CD4-positive, alpha-beta memory T cell (primary cell): Measurements from ENCODE around the gene ATP2A1. TPM values are rescaled to one million over a fixed set of nuclear protein-coding genes. Genes with fewer than 3 reads are reported as not detected.

Experiments used
- CTCF ChIA-PET: fragments of 350-600 bp; sonication (Branson Sonifier 250); formaldehyde crosslinking; loops from one replicate; lab custom pipeline; 2021; ENCODE audit warnings: inconsistent platforms; ENCODE audit not compliant: partially characterized antibody; lab: Charles Lee
- POLR2A ChIA-PET: fragments of 350-600 bp; sonication (Branson Sonifier 250); formaldehyde crosslinking; loops from one replicate; lab custom pipeline; 2021; ENCODE audit not compliant: partially characterized antibody; lab: Charles Lee
- DNase-seq, 5 donors: peaks; one replicate each; pipeline versions ENCODE4 v3.0.0 to v3.0.0-alpha.2; 2020 to 2022; ENCODE audit warnings: mixed read lengths in 1 of 5
- H3K27ac ChIP-seq: one replicate; pipeline ENCODE4 v1.7.0; 2013; ENCODE audit warnings: low read depth, low read length
- H3K27me3 ChIP-seq: 2 replicates; pipeline ENCODE4 v1.7.0; 2013; ENCODE audit warnings: mild to moderate bottlenecking, low read length, moderate library complexity; ENCODE audit not compliant: insufficient read depth
- H3K36me3 ChIP-seq: 2 replicates; pipeline ENCODE4 v1.7.0; 2013; ENCODE audit warnings: mild to moderate bottlenecking, low read length, moderate library complexity; ENCODE audit not compliant: insufficient read depth
- H3K4me1 ChIP-seq: 2 replicates; pipeline ENCODE4 v1.7.0; 2013; ENCODE audit warnings: mild to moderate bottlenecking, low read length, moderate library complexity; ENCODE audit not compliant: insufficient read depth
- H3K4me3 ChIP-seq, 2 donors: one replicate each; pipeline ENCODE4 v1.7.0; 2013; ENCODE audit warnings: low read length in 2 of 2, mild to moderate bottlenecking in 1 of 2
- H3K9me3 ChIP-seq, 2 donors: one replicate each; pipeline ENCODE4 v1.7.0; 2013; ENCODE audit warnings: low read length in 2 of 2, control low read depth in 1 of 2; ENCODE audit not compliant: control insufficient read depth in 1 of 2
- H3K27ac Mint-ChIP-seq, 7 donors: one replicate each; pipeline ENCODE4 v1.8.0; 2020 to 2021; ENCODE audit warnings: mixed read lengths in 7 of 7, mild to moderate bottlenecking in 6 of 7, inconsistent platforms in 3 of 7, moderate library complexity in 3 of 7
- H3K27me3 Mint-ChIP-seq, 2 donors: one replicate each; pipeline ENCODE4 v1.8.0; 2020 to 2021; ENCODE audit warnings: mixed read lengths in 2 of 2
- H3K36me3 Mint-ChIP-seq, 2 donors: one replicate each; pipeline ENCODE4 v1.8.0; 2020 to 2021; ENCODE audit warnings: mixed read lengths in 2 of 2, inconsistent platforms in 1 of 2, mild to moderate bottlenecking in 1 of 2
- H3K4me1 Mint-ChIP-seq, 4 donors: one replicate each; pipeline ENCODE4 v1.8.0; 2020 to 2021; ENCODE audit warnings: mixed read lengths in 4 of 4, mild to moderate bottlenecking in 1 of 4
- H3K4me3 Mint-ChIP-seq, 8 donors: one replicate each; pipeline ENCODE4 v1.8.0; 2020 to 2021; ENCODE audit warnings: mixed read lengths in 8 of 8, mild to moderate bottlenecking in 7 of 8, moderate library complexity in 6 of 8, inconsistent platforms in 3 of 8
- H3K9me3 Mint-ChIP-seq, 8 donors: one replicate each; pipeline ENCODE4 v1.8.0; 2020 to 2021; ENCODE audit warnings: mixed read lengths in 8 of 8, mild to moderate bottlenecking in 5 of 8, inconsistent platforms in 3 of 8, moderate library complexity in 1 of 8
- intact Hi-C: fragments of 100-400 bp; cut with micrococcal nuclease; formaldehyde crosslinking; loops from one replicate; pipeline ENCODE4 v1.15.1; 2023
- polyA plus RNA-seq, 2 donors: library from polyadenylated mRNA; unstranded; fragments of 300-500 nt; fragmentation: Illumina TruSeq; gene quantifications; one replicate each; pipeline ENCODE4 v1.2.3, GENCODE V29; 2021
- total RNA-seq, 2 experiments: library from RNA; stranded (reverse); gene quantifications; one replicate each; pipeline ENCODE4 v1.2.3, GENCODE V29; 2021

The ATP2A1 gene
- total and polyA plus RNA-seq, 4 experiments from 2014 or later: 0.67 to 0.94 TPM; not detected in 2

GRCh38 chr16:28875134-28876018 is 2.9 kb upstream of the ATP2A1 start:
- no peak overlapping the region for H3K27ac ChIP-seq
- peaks cover 3% of the 10 kb centered on the region for H3K36me3 ChIP-seq
- no peak overlapping the region for H3K4me3 ChIP-seq
- Mint-ChIP-seq H3K36me3 (peaks cover 1 to 15% of the 10 kb centered on the region in 2 donors), H3K27me3 (no peaks in the 10 kb centered on the region), H3K9me3 (no peaks in the 10 kb centered on the region), H3K27ac (no peak overlapping the region), H3K4me1 (peaks cover 2 to 12% (median 7%) of the 10 kb centered on the region in 4 donors), H3K4me3 (no peak overlapping the region)
- no peaks in the 10 kb centered on the region for H3K27me3 ChIP-seq
- intact Hi-C loops: no loop called here
- peaks cover 10% of the 10 kb centered on the region for H3K4me1 ChIP-seq
- DNase-seq: no peak
- H3K9me3 ChIP-seq: no peaks in the 10 kb centered on the region
- ChIA-PET CTCF (interaction anchor here (1.1 to 7.7 kb wide), 3 partner anchors 10 to 68 kb away, joined by 3 to 65 read pairs (median 3); no protein-coding TSS in a partner anchor), POLR2A (interaction anchor here (1.6 to 4.4 kb wide), 2 partner anchors 13 to 49 kb away, joined by 3 to 27 read pairs; partner anchors contain the start of gene SH2B1)

GRCh38 chr16:28876019-28876659 is 2.1 kb upstream of the ATP2A1 start:
- no peaks in the 10 kb centered on the region for H3K9me3 Mint-ChIP-seq
- peaks cover 0 to 9% of the 10 kb centered on the region in 2 donors for H3K36me3 Mint-ChIP-seq
- no peak overlapping the region for H3K27ac Mint-ChIP-seq
- Histone ChIP-seq H3K27me3 (no peaks in the 10 kb centered on the region), H3K4me1 (peaks cover 13% of the 10 kb centered on the region), H3K9me3 (no peaks in the 10 kb centered on the region), H3K4me3 (no peak overlapping the region), H3K36me3 (peaks cover 3% of the 10 kb centered on the region), H3K27ac (no peak overlapping the region)
- ChIA-PET POLR2A (interaction anchor here (4.4 kb wide), 1 partner anchor 13 kb away, joined by 27 read pairs; the partner anchor contains the start of gene SH2B1), CTCF (interaction anchor here (1.4 to 7.7 kb wide), 2 partner anchors 31 to 67 kb away, joined by 3 to 65 read pairs; no protein-coding TSS in a partner anchor)
- no peak overlapping the region for H3K4me3 Mint-ChIP-seq
- intact Hi-C loops: no loop called here
- DNase-seq: no peak
- H3K4me1 Mint-ChIP-seq: peaks cover 3 to 17% (median 10%) of the 10 kb centered on the region in 4 donors
- H3K27me3 Mint-ChIP-seq: peaks cover 0 to 2% of the 10 kb centered on the region in 2 donors

- DNase-seq: no peak
- Histone ChIP-seq H3K9me3 (no peaks in the 10 kb centered on the region), H3K4me1 (peaks cover 13% of the 10 kb centered on the region), H3K4me3 (no peak overlapping the region), H3K27ac (no peak overlapping the region), H3K27me3 (no peaks in the 10 kb centered on the region), H3K36me3 (peaks cover 3% of the 10 kb centered on the region)
- ChIA-PET POLR2A (no interaction called here), CTCF (no interaction called here)
- Mint-ChIP-seq H3K9me3 (peaks cover 0 to under 1% (median 0%) of the 10 kb centered on the region in 8 donors), H3K4me1 (peaks cover 3 to 18% (median 11%) of the 10 kb centered on the region in 4 donors), H3K36me3 (peaks cover 0 to 9% of the 10 kb centered on the region in 2 donors), H3K4me3 (no peak overlapping the region), H3K27ac (peak overlapping the region in 2 of 7 donors; percentile 12 to 22), H3K27me3 (peaks cover 0 to 4% of the 10 kb centered on the region in 2 donors)
- intact Hi-C loops: no loop called here
Observed at GRCh38 chr16:28876973-28877654, 1.2 kb upstream of the ATP2A1 start.

- ChIA-PET POLR2A (no interaction called here), CTCF (no interaction called here)
- peaks cover 0 to 7% of the 10 kb centered on the region in 2 donors for H3K36me3 Mint-ChIP-seq
- H3K27me3 ChIP-seq: no peaks in the 10 kb centered on the region
- H3K4me3 Mint-ChIP-seq: peak overlapping the region in 3 of 8 donors; percentile 17 to 60 (median 25)
- peaks cover 0 to 1% (median 0%) of the 10 kb centered on the region in 8 donors for H3K9me3 Mint-ChIP-seq
- peaks cover 0 to 4% of the 10 kb centered on the region in 2 donors for H3K27me3 Mint-ChIP-seq
- peaks cover 3 to 18% (median 11%) of the 10 kb centered on the region in 4 donors for H3K4me1 Mint-ChIP-seq
- H3K9me3 ChIP-seq: no peaks in the 10 kb centered on the region
- DNase-seq: no peak
- no peak overlapping the region for H3K4me3 ChIP-seq
- peaks cover 13% of the 10 kb centered on the region for H3K4me1 ChIP-seq
- H3K27ac Mint-ChIP-seq: no peak overlapping the region
- H3K27ac ChIP-seq: no peak overlapping the region
- peaks cover 3% of the 10 kb centered on the region for H3K36me3 ChIP-seq
- intact Hi-C loops: no loop called here
Observed at GRCh38 chr16:28877655-28878000, 660 bp upstream of the ATP2A1 start.

GRCh38 chr16:28879261-28879840 is 1.1 kb downstream of the ATP2A1 start:
- H3K4me1 Mint-ChIP-seq: peaks cover 3 to 18% (median 11%) of the 10 kb centered on the region in 4 donors
- POLR2A ChIA-PET: interaction anchor here (0.6 to 2.7 kb wide), 7 partner anchors 15 to 71 kb away, joined by 3 to 34 read pairs (median 5); partner anchors contain the start of genes ATXN2L, NFATC2IP, RABEP2 and SH2B1
- CTCF ChIA-PET: interaction anchor here (1.1 to 3.0 kb wide), 3 partner anchors 9 to 66 kb away, joined by 3 to 14 read pairs (median 4); no protein-coding TSS in a partner anchor
- peak overlapping the region; percentile 88 to 93 (median 90) for H3K4me3 Mint-ChIP-seq
- Histone ChIP-seq H3K4me1 (peaks cover 13% of the 10 kb centered on the region), H3K36me3 (no peaks in the 10 kb centered on the region), H3K27me3 (no peaks in the 10 kb centered on the region), H3K27ac (peak overlapping the region; percentile 53), H3K9me3 (no peaks in the 10 kb centered on the region), H3K4me3 (peak overlapping the region; percentile 49 to 82)
- no peaks in the 10 kb centered on the region for H3K36me3 Mint-ChIP-seq
- intact Hi-C loops: loop anchor here (1.0 to 2.0 kb wide), 2 partner anchors 15 to 33 kb away; partner anchors contain the start of gene TUFM
- peaks cover 0 to 1% (median 0%) of the 10 kb centered on the region in 8 donors for H3K9me3 Mint-ChIP-seq
- H3K27me3 Mint-ChIP-seq: peaks cover 0 to 7% of the 10 kb centered on the region in 2 donors
- H3K27ac Mint-ChIP-seq: peak overlapping the region in 6 of 7 donors; percentile 41 to 90 (median 65)
- DNase-seq: peak in 1 of 5 donors; percentile 9
